SK-N-DZ (cell line): ENCODE results near the gene ZNF304.
"Not testable (repeated sequence)": the region's sequence is repeated elsewhere in the genome, so short reads cannot be mapped to it uniquely, and the experiment has no call there.

Experiments
- DNase-seq: peaks from one replicate; pipeline ENCODE4 v3.0.0-alpha.2; 2015; ENCODE audit warnings: low spot score

Gene ZNF304

GRCh38 chr19:57362419-57362818, 11.3 kb downstream of the ZNF304 start:
- DNase-seq = no peak

GRCh38 chr19:57362997-57363687, 12.1 kb downstream of the ZNF304 start, which contains the start of the genes TRAPPC2B and ZNF547:
Gene TRAPPC2B, plus strand, starts transcription at chr19:57363551. Its CDS starts 1,283 bp downstream, at chr19:57364834.
Gene ZNF547, plus strand, starts transcription at chr19:57363551. Its CDS starts 5,005 bp downstream, at chr19:57368556.
- peak; percentile 98 for DNase-seq

- no peak for DNase-seq
These were observed 12.7 kb downstream of the ZNF304 start for GRCh38 chr19:57363688-57364181.

GRCh38 chr19:57366776-57367175, 15.7 kb downstream of the ZNF304 start:
- no peak for DNase-seq

DNA sequence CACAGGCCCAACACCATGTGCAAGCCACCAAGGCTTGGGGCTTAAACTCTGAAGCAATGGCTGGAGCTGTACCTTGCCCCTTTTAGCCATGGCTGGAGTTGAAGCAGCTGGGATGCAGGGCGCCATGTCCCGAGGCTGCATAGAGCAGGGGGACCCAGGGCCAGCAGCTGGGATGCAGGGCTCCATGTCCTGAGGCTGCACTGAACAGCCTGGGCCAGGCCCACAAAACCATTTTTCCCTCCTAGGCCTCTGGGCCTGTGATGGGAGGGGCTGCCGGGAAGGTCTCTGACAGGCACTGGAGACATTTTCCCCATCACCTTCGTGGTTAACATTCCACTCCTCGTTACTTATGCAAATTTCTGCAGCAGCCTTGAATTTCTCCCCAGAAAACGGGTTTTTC, 23.1 kb downstream of the ZNF304 start:
- no peak for DNase-seq

GRCh38 chr19:57374647-57375046, 23.6 kb downstream of the ZNF304 start:
- DNase-seq = not testable (repeated sequence)

DNA sequence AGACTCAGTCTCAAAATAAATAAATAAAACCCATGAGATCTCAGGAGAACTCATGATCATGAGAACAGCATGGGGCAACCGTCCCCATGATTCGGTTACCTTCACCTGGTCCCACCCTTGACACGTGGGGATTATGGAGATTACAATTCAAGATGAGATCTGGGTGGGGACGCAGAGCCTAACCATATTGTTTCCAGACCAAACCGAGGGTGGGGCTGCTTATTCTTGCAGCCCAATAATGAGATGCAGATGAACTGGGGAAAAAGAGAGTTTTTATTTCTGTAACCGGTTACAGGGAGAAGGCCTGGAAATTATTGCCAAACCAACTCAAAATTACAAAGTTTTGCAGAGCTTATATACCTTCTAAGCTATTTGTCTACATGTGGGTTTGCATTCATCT, 25.1 kb downstream of the ZNF304 start:
- no peak for DNase-seq

- no peak for DNase-seq
These were observed 26.6 kb downstream of the ZNF304 start for GRCh38 chr19:57377498-57378146.

- DNase-seq = no peak
These were observed 29.9 kb downstream of the ZNF304 start for GRCh38 chr19:57380923-57381322.

DNA sequence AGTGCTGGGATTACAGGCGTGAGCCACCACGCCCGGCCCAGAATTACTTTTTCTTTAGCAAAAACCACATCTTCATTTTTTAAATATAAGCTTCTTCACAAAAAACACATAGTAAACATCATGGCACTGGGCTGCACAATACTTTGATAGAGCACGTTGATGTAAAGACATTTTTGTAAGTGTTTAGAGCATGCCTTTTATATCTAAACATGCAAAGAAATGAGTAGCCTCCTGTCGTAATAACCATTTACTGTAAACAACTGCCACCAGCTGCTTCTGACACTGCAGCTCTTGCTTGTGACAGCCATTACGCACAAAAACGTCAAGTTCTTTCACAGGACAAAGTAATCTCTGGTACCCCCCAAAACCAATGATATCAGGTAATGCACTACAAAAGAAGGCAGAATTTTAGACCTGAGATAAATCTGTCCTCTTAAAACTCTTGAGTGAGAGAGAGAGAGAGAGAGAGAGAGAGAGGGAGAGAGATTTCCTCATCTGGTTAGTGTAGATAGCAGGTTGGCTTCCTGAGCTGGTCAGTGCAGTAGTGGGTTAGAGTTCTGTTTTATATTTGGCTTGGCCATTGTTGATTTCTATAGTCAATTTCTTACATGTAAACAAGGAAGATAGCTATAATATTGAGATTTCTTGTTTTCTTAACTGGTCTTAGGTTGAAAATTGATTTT, 31.9 kb downstream of the ZNF304 start:
- no peak for DNase-seq

DNA sequence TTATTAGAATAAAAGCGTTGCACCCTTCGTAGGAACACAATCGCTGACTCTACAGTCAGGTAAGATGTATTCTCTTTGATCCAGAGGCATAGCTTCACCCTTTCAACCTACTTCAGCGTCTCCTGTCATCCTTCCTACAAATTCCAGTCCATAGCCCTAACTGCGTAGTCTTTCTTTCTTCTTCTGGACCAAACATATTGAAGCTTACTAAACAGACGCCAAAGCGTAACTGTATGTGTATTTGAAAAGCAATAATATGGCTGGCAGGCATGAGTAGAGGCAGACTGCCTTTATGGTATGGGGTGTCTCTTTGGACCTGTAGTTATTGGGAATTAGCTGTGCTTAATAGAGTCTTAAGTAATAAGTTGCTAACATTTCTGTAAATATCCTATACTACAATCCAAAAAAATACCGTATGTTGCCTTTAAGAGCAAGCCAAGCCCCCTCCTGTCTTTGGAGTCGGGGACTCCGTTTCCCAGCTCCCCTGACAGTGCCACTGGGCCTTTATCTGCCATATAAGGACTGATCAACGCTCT, 38.2 kb downstream of the ZNF304 start:
- no peak for DNase-seq

GRCh38 chr19:57389730-57390598, 38.9 kb downstream of the ZNF304 start, which contains the start of gene ZNF548:
Gene ZNF548, plus strand, starts transcription at chr19:57389854. Its CDS starts 246 bp downstream, at chr19:57390100.
- DNase-seq = peak; percentile 98

- no peak for DNase-seq
These were observed 44.6 kb downstream of the ZNF304 start for GRCh38 chr19:57395710-57396109.

DNA sequence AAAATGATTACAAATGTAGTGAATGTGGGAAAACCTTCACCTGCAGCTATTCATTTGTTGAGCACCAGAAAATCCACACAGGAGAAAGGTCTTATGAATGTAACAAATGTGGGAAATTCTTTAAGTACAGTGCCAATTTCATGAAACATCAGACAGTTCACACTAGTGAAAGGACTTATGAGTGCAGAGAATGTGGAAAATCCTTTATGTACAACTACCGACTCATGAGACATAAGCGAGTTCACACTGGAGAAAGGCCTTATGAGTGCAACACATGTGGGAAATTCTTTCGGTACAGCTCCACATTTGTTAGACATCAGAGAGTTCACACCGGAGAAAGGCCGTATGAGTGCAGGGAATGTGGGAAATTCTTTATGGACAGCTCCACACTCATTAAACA, 47.8 kb downstream of the ZNF304 start:
- DNase-seq = no peak

GRCh38 chr19:57403737-57404563, 52.9 kb downstream of the ZNF304 start:
- DNase-seq = no peak

DNA sequence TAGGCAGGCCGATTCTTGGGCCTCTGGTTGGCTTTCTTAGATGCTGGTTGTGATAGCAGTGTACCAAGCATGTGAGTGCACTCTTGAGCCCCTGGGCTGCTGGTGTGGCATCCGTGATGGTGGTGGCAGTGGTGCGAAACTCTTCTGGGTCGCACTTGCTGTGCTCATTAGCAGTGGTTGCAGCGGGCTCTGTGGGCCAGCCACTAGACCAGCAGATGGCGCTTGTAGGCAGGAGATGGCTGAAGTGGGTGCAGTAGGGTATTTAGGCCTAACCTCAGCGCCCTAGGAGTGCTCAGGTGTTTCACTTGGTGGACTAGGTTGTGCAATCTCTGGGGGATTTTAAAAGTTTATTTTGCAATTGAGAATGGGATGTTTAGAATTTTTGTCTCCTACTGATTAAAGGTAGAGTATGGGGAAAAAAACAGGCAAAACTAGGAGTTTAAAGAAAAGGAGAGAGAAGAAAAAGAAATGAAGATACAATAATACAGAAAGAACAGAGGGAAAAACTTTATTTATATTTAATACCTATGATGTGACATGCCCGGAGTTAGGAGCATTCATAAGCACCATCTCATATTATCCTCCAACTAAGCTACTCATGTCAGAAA, 55.5 kb downstream of the ZNF304 start:
- DNase-seq = peak; percentile 45
